B cell (primary cell): ENCODE data around the gene SCN1B. TPM values are rescaled to one million over a fixed set of nuclear protein-coding genes. Genes with fewer than 3 reads are reported as not detected.
A peak's percentile ranks its signal among the peaks of the same experiment; 100 is the strongest.
"Not testable (repeated sequence)": the region's sequence is repeated elsewhere in the genome, so short reads cannot be mapped to it uniquely, and the experiment has no call there.

ENCODE experiments used
- ATAC-seq: fragments of 200-7000 bp; cut with Tn5 transposase; one replicate; pipeline ENCODE4 v1.10.0; 2021; ENCODE audit warnings: low read depth, mild to moderate bottlenecking, moderate number of reproducible peaks, moderate library complexity
- CTCF ChIA-PET: fragments of 350-600 bp; sonication (Branson Sonifier 250); formaldehyde crosslinking; loops from one replicate; lab custom pipeline; 2021; ENCODE audit warnings: antibody characterized with exemption, inconsistent platforms; lab: Charles Lee
- POLR2A ChIA-PET: fragments of 350-600 bp; sonication (Branson Sonifier 250); formaldehyde crosslinking; loops from one replicate; lab custom pipeline; 2021; ENCODE audit warnings: antibody characterized with exemption; lab: Charles Lee
- DNase-seq: peaks from one replicate; pipeline ENCODE4 v3.0.0; 2013
- H2AFZ ChIP-seq: 2 replicates; pipeline ENCODE4 v1.6.1; 2012; ENCODE audit warnings: mild to moderate bottlenecking, low read depth, low read length; ENCODE audit not compliant: insufficient read depth, poor library complexity, severe bottlenecking
- H3K27ac ChIP-seq, 2 donors: 1 replicate in 1 of 2; 2 replicates in 1 of 2; pipeline ENCODE4 v1.5.1; 2012 to 2013; ENCODE audit warnings: low read length in 2 of 2, mild to moderate bottlenecking in 2 of 2, moderate library complexity in 1 of 2
- H3K27me3 ChIP-seq, 4 experiments: fragments of 200-600 bp in 1 of 4; sonication (generic) in 1 of 4; replicated peaks in 1 of 4; 1 replicate in 2 of 4; 2 replicates in 2 of 4; pipeline versions ENCODE4 v1.6.1 to v1.7.0; 2013 to 2016; ENCODE audit warnings: low read length in 3 of 4, mild to moderate bottlenecking in 2 of 4, mixed read lengths in 1 of 4, moderate library complexity in 1 of 4; ENCODE audit not compliant: insufficient read depth in 4 of 4, control insufficient read depth in 3 of 4; ENCODE audit errors: control extremely low read depth in 1 of 4
- H3K36me3 ChIP-seq, 2 experiments: replicated peaks in 1 of 2; 1 replicate in 1 of 2; 2 replicates in 1 of 2; pipeline versions ENCODE4 v1.6.1 to v1.7.1; 2013; ENCODE audit warnings: low read length in 1 of 2; ENCODE audit not compliant: insufficient read depth in 2 of 2, control insufficient read depth in 1 of 2; ENCODE audit errors: control extremely low read depth in 1 of 2, extremely low read depth in 1 of 2
- H3K4me1 ChIP-seq, 2 donors: fragments of 200-600 bp in 1 of 2; sonication (generic) in 1 of 2; 1 replicate in 1 of 2; 2 replicates in 1 of 2; pipeline versions ENCODE4 v1.5.1 to v1.6.1; 2013 to 2017; ENCODE audit warnings: low read length in 2 of 2; ENCODE audit not compliant: control insufficient read depth in 2 of 2, insufficient read depth in 2 of 2
- H3K4me2 ChIP-seq: replicated peaks from 2 replicates; pipeline ENCODE3; 2012; ENCODE audit warnings: mild to moderate bottlenecking, low read depth, low read length; ENCODE audit not compliant: poor library complexity, severe bottlenecking
- H3K4me3 ChIP-seq, 5 experiments: fragments of 200-600 bp in 1 of 5; sonication (generic) in 1 of 5; 1 replicate in 3 of 5; 2 replicates in 2 of 5; pipeline versions ENCODE4 v1.5.1 to v1.7.0; 2011 to 2016; ENCODE audit warnings: low read length in 4 of 5, mild to moderate bottlenecking in 4 of 5, low read depth in 2 of 5, control low read depth in 1 of 5, moderate library complexity in 1 of 5; ENCODE audit not compliant: insufficient read depth in 1 of 5; ENCODE audit errors: control extremely low read depth in 1 of 5, extremely low read depth in 1 of 5
- H3K79me2 ChIP-seq: fragments of 200-600 bp; sonication (generic); one replicate; pipeline ENCODE4 v1.6.0; 2016; ENCODE audit warnings: low read length; ENCODE audit not compliant: control insufficient read depth, insufficient read depth
- H3K9ac ChIP-seq: fragments of 200-600 bp; sonication (generic); 2 replicates; pipeline ENCODE4 v1.6.1; 2017; ENCODE audit warnings: mild to moderate bottlenecking, low read length, moderate library complexity
- H3K9me3 ChIP-seq, 3 donors: one replicate each; pipeline versions ENCODE4 v1.6.1 to v1.7.1; 2013; ENCODE audit warnings: low read length in 2 of 3; ENCODE audit not compliant: control insufficient read depth in 2 of 3, insufficient read depth in 1 of 3; ENCODE audit errors: control extremely low read depth in 1 of 3
- H4K20me1 ChIP-seq: 2 replicates; pipeline ENCODE4 v1.6.0; 2012; ENCODE audit warnings: mild to moderate bottlenecking, low read length; ENCODE audit not compliant: insufficient read depth, control insufficient read depth, poor library complexity, severe bottlenecking
- H3K27ac Mint-ChIP-seq: one replicate; pipeline ENCODE4 v1.8.0; 2021; ENCODE audit warnings: mixed read lengths
- H3K27me3 Mint-ChIP-seq: one replicate; pipeline ENCODE4 v1.8.0; 2021; ENCODE audit warnings: mixed read lengths
- H3K4me1 Mint-ChIP-seq: one replicate; pipeline ENCODE4 v1.8.0; 2021; ENCODE audit warnings: mixed read lengths
- H3K4me3 Mint-ChIP-seq: one replicate; pipeline ENCODE4 v1.8.0; 2021; ENCODE audit warnings: mixed read lengths
- H3K9me3 Mint-ChIP-seq: one replicate; pipeline ENCODE4 v1.8.0; 2022; ENCODE audit warnings: mixed read lengths; ENCODE audit not compliant: insufficient read depth
- WGBS: methylation state at CpG from one replicate; pipeline ENCODE4 v1.1.5; 2013; ENCODE audit warnings: missing lambda C conversion rate; ENCODE audit not compliant: insufficient coverage; 5-methylcytosine and 5-hydroxymethylcytosine counted together
- intact Hi-C: fragments of 100-400 bp; cut with micrococcal nuclease; formaldehyde crosslinking; loops from one replicate; pipeline ENCODE4 v1.10.0; 2022
- polyA plus RNA-seq: library from polyadenylated mRNA; depleted of rRNA; stranded (reverse); fragments of >200 nt; gene quantifications from 2 replicates; pipeline ENCODE4 v1.2.3, GENCODE V29; 2012
- total RNA-seq, 2 donors: library from RNA; stranded (reverse); fragments of 120-200 nt in 1 of 2; gene quantifications; 1 replicate in 1 of 2; 2 replicates in 1 of 2; pipeline versions ENCODE4 v1.2.3 to v1.2.4, GENCODE V29; 2013 to 2022

Gene SCN1B
- total and polyA plus RNA-seq, 2 donors (not counting 1 experiment from before 2014, with no cell fraction given) = 0.52 to 0.72 TPM

DNA sequence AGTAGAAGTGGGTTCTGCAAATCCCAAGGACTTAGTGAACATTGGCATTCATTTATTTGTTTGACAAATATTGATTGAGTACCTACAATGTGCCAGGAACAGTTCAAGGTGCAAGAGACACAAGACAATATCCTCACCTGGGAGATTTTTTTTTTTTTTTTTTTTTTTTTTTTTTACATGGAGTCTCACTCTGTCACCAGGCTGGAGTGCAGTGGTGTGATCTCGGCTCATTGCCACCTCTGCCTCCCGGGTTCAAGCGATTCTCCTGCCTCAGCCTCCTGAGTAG, 1.7 kb upstream of the SCN1B start:
- CTCF ChIA-PET = interaction anchor here (0.8 kb wide), 1 partner anchor 27 kb away, joined by 4 read pairs; no protein-coding TSS in a partner anchor
- H3K27ac Mint-ChIP-seq, H3K4me2 ChIP-seq, H3K9me3 ChIP-seq, H3K9me3 Mint-ChIP-seq, DNase-seq, H3K79me2 ChIP-seq, ATAC-seq, H3K4me3 ChIP-seq, intact Hi-C loops, H3K9ac ChIP-seq, H2AFZ ChIP-seq, H4K20me1 ChIP-seq, H3K27ac ChIP-seq, POLR2A ChIA-PET, H3K4me1 Mint-ChIP-seq: not testable (repeated sequence)
- Histone ChIP-seq H3K36me3 (peaks cover 0 to 17% of the 10 kb centered on the region in 2 experiments), H3K4me1 (peaks cover 10 to 13% of the 10 kb centered on the region in 2 donors), H3K27me3 (peaks cover 0 to 24% (median 8%) of the 10 kb centered on the region in 4 experiments)
- Mint-ChIP-seq H3K4me3 (peak overlapping the region; percentile 2), H3K27me3 (peaks cover 32% of the 10 kb centered on the region)
- no CpG with 5 or more reads among the region's 3 CpGs for WGBS

GRCh38 chr19:35029275-35029736, 964 bp upstream of the SCN1B start:
- H3K27ac Mint-ChIP-seq, H3K4me2 ChIP-seq, H3K9me3 Mint-ChIP-seq, H3K79me2 ChIP-seq, H3K9ac ChIP-seq, H3K9me3 ChIP-seq, H4K20me1 ChIP-seq, intact Hi-C loops, H3K4me3 ChIP-seq, H3K27ac ChIP-seq, POLR2A ChIA-PET, ATAC-seq, H3K4me1 Mint-ChIP-seq, DNase-seq, H2AFZ ChIP-seq, H3K36me3 ChIP-seq: not testable (repeated sequence)
- Histone ChIP-seq H3K27me3 (peaks cover 0 to 24% (median 8%) of the 10 kb centered on the region in 4 experiments), H3K4me1 (peaks cover 10 to 13% of the 10 kb centered on the region in 2 donors)
- Mint-ChIP-seq H3K27me3 (peaks cover 32% of the 10 kb centered on the region), H3K4me3 (peak overlapping the region; percentile 48)
- 69% methylated on average over 6 of the region's 11 CpGs for WGBS
- CTCF ChIA-PET = interaction anchor here (0.8 kb wide), 1 partner anchor 27 kb away, joined by 4 read pairs; no protein-coding TSS in a partner anchor
